ENCODE measurements around the gene DNAJC17. TPM values are rescaled to one million over a fixed set of nuclear protein-coding genes. Genes with fewer than 3 reads are reported as not detected.

DNAJC17 gene
- total and polyA plus RNA-seq, 2 of the 13 experiments (the other 11 are each of a cell fraction or from before 2014, with no cell fraction given), result 22.2 to 26.5 TPM

- FAIRE-seq (no peak), DNase-seq (ENCODE audit: low spot score) (no peak), ATAC-seq (no peak)
- no peak overlapping the region for H3K4me2 ChIP-seq (ENCODE audit: low read depth, low read length)
- H3K36me3 ChIP-seq (replicated peaks in 1 of 2; ENCODE audit: control insufficient read depth in 1 of 2, insufficient read depth in 2 of 2, low read length in 2 of 2), result peaks cover 10 to 69% of the 10 kb centered on the region in 2 experiments; a peak in 4 of 5 replicates
- H2AFZ ChIP-seq (ENCODE audit: low read length), result no peak overlapping the region
- ChIA-PET POLR2A (no interaction called here), CTCF (ENCODE audit: low intra/inter-chr PET ratio, low total read pairs) (no interaction called here)
- no peaks in the 10 kb centered on the region for H4K20me1 ChIP-seq (ENCODE audit: insufficient read depth, low read length)
- no peak overlapping the region for H3K4me3 ChIP-seq (replicated peaks in 1 of 3; ENCODE audit: insufficient read depth in 1 of 3, low read depth in 2 of 3, low read length in 3 of 3)
- no peak overlapping the region for H3K27ac ChIP-seq (ENCODE audit: extremely low read length, insufficient read depth, low read length)
- intact Hi-C loops (cut with micrococcal nuclease; ENCODE audit: unreplicated experiment), result loop anchor here (5.0 kb wide), 2 partner anchors 67 to 148 kb away; partner anchors contain the start of gene VPS18
- H3K27me3 ChIP-seq (ENCODE audit: control insufficient read depth in 1 of 2, insufficient read depth in 2 of 2, low read length in 2 of 2), result no peaks in the 10 kb centered on the region
- no peaks in the 10 kb centered on the region for H3K79me2 ChIP-seq (ENCODE audit: insufficient read depth, low read length)
- BruUV-seq (replicated peaks), result no TSS peak
- H3K9me3 ChIP-seq (ENCODE audit: low read length), result no peaks in the 10 kb centered on the region
- in situ Hi-C loops (cut with HindIII; ENCODE audit: extremely low pct_ligation_motif_present, low pct_unique_long_range_greater_than_20kb), result no loop called here
- H3K9ac ChIP-seq (ENCODE audit: insufficient read depth, low read depth, low read length), result no peak overlapping the region
- 100% methylated on average over 2 of the region's 5 CpGs for WGBS (ENCODE audit: low lambda C conversion rate)
- peaks cover 7% of the 10 kb centered on the region; the same call in 1 of the 2 replicates for H3K4me1 ChIP-seq (ENCODE audit: insufficient read depth, low read length)
- TF ChIP-seq ZHX2 (IDR thresholded peaks at IDR 0.05; ENCODE audit: low read depth), result no peak
- TF ChIP-seq ZHX2 (CRISPR knock-in tag; IDR thresholded peaks at IDR 0.05; ENCODE audit: borderline replicate concordance), result no peak
- no peak for TF ChIP-seq ZNF280B (CRISPR knock-in tag; IDR thresholded peaks at IDR 0.05; ENCODE audit: borderline replicate concordance)
- no peak for TF ChIP-seq GATAD1 (CRISPR knock-in tag; IDR thresholded peaks at IDR 0.05)
- TF ChIP-seq SETDB1 (CRISPR knock-in tag; IDR thresholded peaks at IDR 0.05; ENCODE audit: borderline replicate concordance), result no peak
- TF ChIP-seq SMAD3 (CRISPR knock-in tag; IDR thresholded peaks at IDR 0.05), result no peak
- TF ChIP-seq KLF15 (CRISPR knock-in tag; IDR thresholded peaks at IDR 0.05; ENCODE audit: borderline replicate concordance), result no peak
- TF ChIP-seq RBAK (CRISPR knock-in tag; IDR thresholded peaks at IDR 0.05), result no peak
- no peak for TF ChIP-seq RAD51 (IDR thresholded peaks at IDR 0.05; ENCODE audit: borderline replicate concordance)
- no peak for TF ChIP-seq NFATC3 (CRISPR knock-in tag; IDR thresholded peaks at IDR 0.05)
- no peak for TF ChIP-seq ZFP36 (IDR thresholded peaks at IDR 0.05; ENCODE audit: borderline replicate concordance, low read depth, low read length, partially characterized antibody)
- no peak for TF ChIP-seq MIER3 (CRISPR knock-in tag; IDR thresholded peaks at IDR 0.05; ENCODE audit: borderline replicate concordance)
- TF ChIP-seq KDM5A (IDR thresholded peaks at IDR 0.05; ENCODE audit: borderline replicate concordance, low read length), result no peak
- no peak for TF ChIP-seq ZBTB33 (CRISPR knock-in tag; IDR thresholded peaks at IDR 0.05)
- TF ChIP-seq NFE2L1 (CRISPR knock-in tag; IDR thresholded peaks at IDR 0.05; ENCODE audit: borderline replicate concordance), result no peak
- no peak for TF ChIP-seq ZNF383 (CRISPR knock-in tag; IDR thresholded peaks at IDR 0.05; ENCODE audit: borderline replicate concordance)
- TF ChIP-seq ISL2 (CRISPR knock-in tag; IDR thresholded peaks at IDR 0.05), result no peak
Observed at GRCh38 chr15:40744815-40745152, 62.5 kb downstream of the DNAJC17 start.

All from HepG2 (cell line).